Trophoblast cell (in vitro differentiated cells and primary cell): Measurements from ENCODE around the gene NDEL1.

Experiments
- DNase-seq, 2 donors: peaks; one replicate each; pipeline ENCODE4 v3.0.0-alpha.2; 2016
- H2AFZ ChIP-seq: 2 replicates; pipeline ENCODE4 v1.6.1; 2013; ENCODE audit warnings: low read length, moderate library complexity, mild to moderate bottlenecking; ENCODE audit not compliant: insufficient read depth, poor library complexity
- H2AK5ac ChIP-seq: 2 replicates; pipeline ENCODE4 v1.6.1; 2013; ENCODE audit warnings: mild to moderate bottlenecking, low read length
- H2BK120ac ChIP-seq: 2 replicates; pipeline ENCODE4 v1.6.1; 2013; ENCODE audit warnings: low read length, mild to moderate bottlenecking, moderate library complexity; ENCODE audit not compliant: insufficient read depth, poor library complexity
- H2BK12ac ChIP-seq: 2 replicates; pipeline ENCODE4 v1.6.1; 2013; ENCODE audit warnings: mild to moderate bottlenecking, low read length, moderate library complexity
- H2BK5ac ChIP-seq: 2 replicates; pipeline ENCODE4 v1.6.1; 2013; ENCODE audit warnings: low read length, low read depth, moderate library complexity, mild to moderate bottlenecking; ENCODE audit not compliant: poor library complexity
- H3K14ac ChIP-seq: 2 replicates; pipeline ENCODE4 v1.6.1; 2013; ENCODE audit warnings: mild to moderate bottlenecking, low read length
- H3K18ac ChIP-seq: 2 replicates; pipeline ENCODE4 v1.6.1; 2013; ENCODE audit warnings: mild to moderate bottlenecking, low read length
- H3K23ac ChIP-seq: 2 replicates; pipeline ENCODE4 v1.6.1; 2013; ENCODE audit warnings: low read length
- H3K27ac ChIP-seq: 2 replicates; pipeline ENCODE4 v1.5.1; 2013; ENCODE audit warnings: low read depth, mild to moderate bottlenecking, inconsistent platforms, low read length, moderate library complexity
- H3K27me3 ChIP-seq: 2 replicates; pipeline ENCODE4 v1.6.1; 2013; ENCODE audit warnings: inconsistent platforms, mild to moderate bottlenecking, low read length, moderate library complexity; ENCODE audit not compliant: insufficient read depth
- H3K36me3 ChIP-seq, 2 experiments: 1 replicate in 1 of 2; 2 replicates in 1 of 2; pipeline ENCODE4 v1.6.1; 2013; ENCODE audit warnings: low read length in 2 of 2, mild to moderate bottlenecking in 2 of 2, moderate library complexity in 1 of 2; ENCODE audit not compliant: insufficient read depth in 2 of 2, control insufficient read depth in 1 of 2
- H3K4ac ChIP-seq: 2 replicates; pipeline ENCODE4 v1.6.1; 2013; ENCODE audit warnings: low read depth, mild to moderate bottlenecking, low read length, moderate library complexity
- H3K4me1 ChIP-seq, 2 experiments: 1 replicate in 1 of 2; 2 replicates in 1 of 2; pipeline ENCODE4 v1.6.1; 2013; ENCODE audit warnings: low read length in 2 of 2, mild to moderate bottlenecking in 2 of 2, moderate library complexity in 1 of 2; ENCODE audit not compliant: insufficient read depth in 2 of 2, control insufficient read depth in 1 of 2
- H3K4me2 ChIP-seq: 2 replicates; pipeline ENCODE4 v1.6.1; 2013; ENCODE audit warnings: inconsistent platforms, mild to moderate bottlenecking, low read length, moderate library complexity
- H3K4me3 ChIP-seq: 2 replicates; pipeline ENCODE4 v1.5.1; 2013; ENCODE audit warnings: mild to moderate bottlenecking, low read depth, low read length, inconsistent platforms
- H3K79me1 ChIP-seq: one replicate; pipeline ENCODE4 v1.6.1; 2013; ENCODE audit warnings: low read length
- H3K79me2 ChIP-seq: 2 replicates; pipeline ENCODE4 v1.6.1; 2013; ENCODE audit warnings: low read length, mild to moderate bottlenecking; ENCODE audit not compliant: control insufficient read depth, insufficient read depth, poor library complexity
- H3K9ac ChIP-seq: 2 replicates; pipeline ENCODE4 v1.6.1; 2013; ENCODE audit warnings: mild to moderate bottlenecking, low read length
- H3K9me3 ChIP-seq: 2 replicates; pipeline ENCODE4 v1.6.1; 2013; ENCODE audit warnings: low read depth, mild to moderate bottlenecking, control low read depth, inconsistent platforms, low read length; ENCODE audit not compliant: insufficient read depth
- H4K12ac ChIP-seq: 2 replicates; pipeline ENCODE4 v1.6.1; 2013; ENCODE audit warnings: low read depth, mild to moderate bottlenecking, low read length, moderate library complexity
- H4K8ac ChIP-seq: 2 replicates; pipeline ENCODE4 v1.6.1; 2013; ENCODE audit warnings: low read depth, mild to moderate bottlenecking, low read length, moderate library complexity
- H4K91ac ChIP-seq: one replicate; pipeline ENCODE4 v1.6.1; 2013; ENCODE audit warnings: low read depth, mild to moderate bottlenecking, low read length, moderate library complexity
- WGBS: extraction: QIAGEN DNeasy Blood & Tissue Kit; methylation state at CpG from one replicate; pipeline ENCODE4 v1.1.7; 2013; ENCODE audit warnings: missing lambda C conversion rate; ENCODE audit not compliant: insufficient read length, insufficient coverage; ENCODE audit errors: extremely low coverage; 5-methylcytosine and 5-hydroxymethylcytosine counted together

Gene NDEL1

GRCh38 chr17:8436169-8436843, 622 bp downstream of the NDEL1 start:
- peak overlapping the region; percentile 65 for H4K12ac ChIP-seq
- peak overlapping the region; percentile 87 for H2BK5ac ChIP-seq
- H3K27ac ChIP-seq = peak overlapping the region; percentile 85
- peaks cover 5% of the 10 kb centered on the region in 2 experiments for H3K36me3 ChIP-seq
- H3K79me1 ChIP-seq = peaks cover 8% of the 10 kb centered on the region
- peak overlapping the region; percentile 59 for H2AK5ac ChIP-seq
- peak overlapping the region; percentile 97 for H3K4ac ChIP-seq
- H3K23ac ChIP-seq = no peak overlapping the region
- H3K14ac ChIP-seq = peak overlapping the region; percentile 94
- H3K9ac ChIP-seq = peak overlapping the region; percentile 88
- H2BK12ac ChIP-seq = no peak overlapping the region
- no peaks in the 10 kb centered on the region for H3K9me3 ChIP-seq
- peak overlapping the region; percentile 93 for H3K18ac ChIP-seq
- no CpG with 5 or more reads among the region's 43 CpGs for WGBS
- no peaks in the 10 kb centered on the region for H3K4me1 ChIP-seq
- H3K27me3 ChIP-seq = no peaks in the 10 kb centered on the region
- peaks cover 7% of the 10 kb centered on the region for H3K79me2 ChIP-seq
- H4K8ac ChIP-seq = peak overlapping the region; percentile 78
- peak overlapping the region; percentile 57 for H2BK120ac ChIP-seq
- DNase-seq = peak; percentile 46 to 64
- peak overlapping the region; percentile 53 for H2AFZ ChIP-seq
- H4K91ac ChIP-seq = peak overlapping the region; percentile 84
- peak overlapping the region; percentile 76 for H3K4me2 ChIP-seq
- H3K4me3 ChIP-seq = peak overlapping the region; percentile 92

- Histone ChIP-seq H3K79me1 (peaks cover 8% of the 10 kb centered on the region), H3K27ac (no peak overlapping the region), H3K9me3 (no peaks in the 10 kb centered on the region), H3K79me2 (peaks cover 7% of the 10 kb centered on the region), H4K91ac (no peak overlapping the region), H4K8ac (no peak overlapping the region), H3K4me1 (no peaks in the 10 kb centered on the region), H3K14ac (no peak overlapping the region), H2AK5ac (no peak overlapping the region), H3K4ac (peak overlapping the region; percentile 75), H2AFZ (no peak overlapping the region), H4K12ac (no peak overlapping the region), H3K4me3 (no peak overlapping the region), H3K9ac (no peak overlapping the region), H2BK12ac (no peak overlapping the region), H3K23ac (no peak overlapping the region), H3K36me3 (peaks cover 5% of the 10 kb centered on the region in 2 experiments), H2BK120ac (no peak overlapping the region), H3K18ac (no peak overlapping the region), H3K4me2 (peak overlapping the region; percentile 76), H3K27me3 (no peaks in the 10 kb centered on the region), H2BK5ac (no peak overlapping the region)
- WGBS = no CpG with 5 or more reads among the region's 5 CpGs
- peak in 1 of 2 donors; percentile 9 for DNase-seq
These were observed 1.1 kb downstream of the NDEL1 start for GRCh38 chr17:8436844-8437171.

GRCh38 chr17:8438441-8438840, 2.8 kb downstream of the NDEL1 start:
- Histone ChIP-seq H2BK12ac (no peak overlapping the region), H4K12ac (no peak overlapping the region), H4K8ac (no peak overlapping the region), H3K23ac (no peak overlapping the region), H3K18ac (no peak overlapping the region), H3K4me3 (no peak overlapping the region), H3K9me3 (no peaks in the 10 kb centered on the region), H3K27ac (no peak overlapping the region), H2BK5ac (no peak overlapping the region), H3K9ac (no peak overlapping the region), H3K4me2 (no peak overlapping the region), H3K79me1 (peaks cover 8% of the 10 kb centered on the region), H3K79me2 (peaks cover 7% of the 10 kb centered on the region), H2AFZ (no peak overlapping the region), H4K91ac (no peak overlapping the region), H3K4ac (peak overlapping the region; percentile 64), H2AK5ac (no peak overlapping the region), H3K14ac (no peak overlapping the region), H3K4me1 (no peaks in the 10 kb centered on the region), H3K27me3 (no peaks in the 10 kb centered on the region), H2BK120ac (no peak overlapping the region), H3K36me3 (peaks cover 5% of the 10 kb centered on the region in 2 experiments)
- DNase-seq = no peak
- no CpG with 5 or more reads among the region's 5 CpGs for WGBS

- Histone ChIP-seq H2BK5ac (no peak overlapping the region), H2AK5ac (no peak overlapping the region), H3K27me3 (no peaks in the 10 kb centered on the region), H3K9me3 (no peaks in the 10 kb centered on the region), H4K8ac (no peak overlapping the region), H3K79me1 (peaks cover 8% of the 10 kb centered on the region), H3K4me2 (no peak overlapping the region), H3K27ac (no peak overlapping the region), H2BK120ac (no peak overlapping the region), H3K9ac (no peak overlapping the region), H3K36me3 (peaks cover 7 to 8% of the 10 kb centered on the region in 2 experiments), H3K79me2 (peaks cover 7% of the 10 kb centered on the region), H3K4ac (no peak overlapping the region), H3K14ac (no peak overlapping the region), H2BK12ac (no peak overlapping the region), H3K18ac (no peak overlapping the region), H2AFZ (no peak overlapping the region), H4K12ac (no peak overlapping the region), H3K23ac (no peak overlapping the region), H4K91ac (no peak overlapping the region), H3K4me1 (no peaks in the 10 kb centered on the region), H3K4me3 (no peak overlapping the region)
- DNase-seq = no peak
- no CpG with 5 or more reads among the region's 3 CpGs for WGBS
These were observed 4.0 kb downstream of the NDEL1 start for GRCh38 chr17:8439681-8440080.
